SK-N-SH treated with all-trans-retinoic acid at 6 μM for 48 hours (cell line): ENCODE measurements around the gene KIFC3.

Experiments used
- CREB5 ChIP-seq: fragments of 250-450 bp; sonication (Bioruptor Pico); IDR thresholded peaks from 2 replicates; pipeline ENCODE4 v1.5.1; 2020; ENCODE audit warnings: low read depth, mild to moderate bottlenecking, moderate library complexity
- OSR1 ChIP-seq: fragments of 250-450 bp; sonication (Bioruptor Pico); IDR thresholded peaks from 2 replicates; pipeline ENCODE4 v1.8.0; 2022; ENCODE audit warnings: moderate library complexity, mild to moderate bottlenecking, inconsistent platforms
- PATZ1 ChIP-seq: fragments of 250-450 bp; sonication (Bioruptor Pico); IDR thresholded peaks from 2 replicates; pipeline ENCODE4 v1.8.0; 2020; ENCODE audit warnings: mild to moderate bottlenecking, moderate library complexity, borderline replicate concordance
- SNAI2 ChIP-seq: fragments of 250-450 bp; sonication (Bioruptor Pico); IDR thresholded peaks from 2 replicates; pipeline ENCODE4 v1.5.0; 2020; ENCODE audit warnings: mild to moderate bottlenecking, moderate library complexity
- ZFP30 ChIP-seq: fragments of 450-650 bp; formaldehyde crosslinking; IDR thresholded peaks from 2 replicates; pipeline ENCODE4 v1.5.0; 2022; ENCODE audit warnings: mild to moderate bottlenecking, moderate library complexity

GRCh38 chr16:57764341-57765159 lies 37.7 kb downstream of the KIFC3 start:
- no peak for TF ChIP-seq OSR1
- no peak for TF ChIP-seq ZFP30
- no peak for TF ChIP-seq SNAI2 (CRISPR knock-in tag)
- TF ChIP-seq PATZ1 (CRISPR knock-in tag): no peak
- no peak for TF ChIP-seq CREB5 (CRISPR knock-in tag)
